Mammary epithelial cell (primary cell): Measurements from ENCODE around the gene KLHL25.

Experiments used
- CTCF ChIP-seq, 2 donors: IDR thresholded peaks in 1 of 2; conservative IDR thresholded peaks in 1 of 2; 2 replicates each; pipeline ENCODE4 v1.5.1; 2011 to 2012; ENCODE audit warnings: inconsistent platforms in 2 of 2, low read length in 2 of 2, mild to moderate bottlenecking in 2 of 2, control low read depth in 1 of 2, low read depth in 1 of 2; ENCODE audit not compliant: insufficient read depth in 1 of 2; ENCODE audit errors: extremely low read depth in 1 of 2
- EZH2 ChIP-seq: IDR thresholded peaks from 2 replicates; pipeline ENCODE4 v1.6.1; 2012; ENCODE audit warnings: low read length, inconsistent platforms, borderline replicate concordance

- no peak for TF ChIP-seq CTCF (conservative IDR thresholded peaks at IDR 0.05 in 1 of 2, IDR thresholded peaks at IDR 0.05 in 1 of 2; ENCODE audit: extremely low read depth in 1 of 2, insufficient read depth in 1 of 2, low read depth in 1 of 2, low read length in 2 of 2)
- no peak for TF ChIP-seq EZH2
These were observed 42.2 kb downstream of the KLHL25 start for GRCh38 chr15:85752491-85752961.
